NCI-H2081 treated with DMSO at 0.1 percent for 48 hours (cell line): ENCODE results near the gene SFTPA2.
"Not testable (repeated sequence)": the region's sequence is repeated elsewhere in the genome, so short reads cannot be mapped to it uniquely, and the experiment has no call there.

ENCODE experiments used
- DNase-seq: peaks from one replicate; lab custom pipeline; 2025; lab: John Stamatoyannopoulos, UW

SFTPA2 gene

DNA sequence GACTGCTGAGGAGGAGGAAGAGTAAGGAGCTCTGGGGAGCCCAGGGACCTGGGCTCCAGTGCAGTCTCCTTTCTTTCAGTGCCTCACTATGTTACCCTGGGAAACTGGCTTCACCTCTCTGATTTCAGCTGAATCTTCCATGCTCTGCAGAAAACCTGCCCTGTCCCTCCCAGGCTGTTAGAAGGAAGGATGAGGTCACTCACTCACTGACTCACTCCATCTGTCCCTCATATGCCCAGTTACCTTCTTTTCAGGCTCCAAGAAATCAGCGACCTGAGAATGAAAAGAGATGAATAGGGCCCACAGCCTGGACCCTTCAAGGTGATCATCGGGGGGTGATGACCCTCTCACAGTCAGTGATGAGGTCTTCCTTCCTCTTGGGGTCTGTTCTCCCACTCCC, 481 bp downstream of the SFTPA2 start:
- DNase-seq: no peak

DNA sequence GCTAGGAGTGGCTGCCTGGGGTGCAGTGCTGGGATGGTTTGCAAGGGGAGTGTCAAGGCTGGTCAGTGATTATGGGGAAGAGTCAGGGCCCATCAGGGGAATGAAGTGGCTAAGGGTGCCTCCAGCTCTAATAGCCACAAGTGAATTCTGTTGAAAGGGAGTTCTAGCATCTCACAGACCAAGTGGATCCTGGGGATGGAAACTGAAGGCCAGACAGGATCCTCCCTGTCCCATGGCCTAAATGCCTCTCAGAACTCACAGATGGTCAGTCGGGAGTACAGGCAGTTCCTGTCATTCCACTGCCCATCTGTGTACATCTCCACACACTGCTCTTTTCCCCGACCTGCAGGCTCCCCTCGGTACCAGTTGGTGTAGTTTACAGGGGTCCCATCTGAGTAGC, 3.2 kb downstream of the SFTPA2 start:
- not testable (repeated sequence) for DNase-seq

DNA sequence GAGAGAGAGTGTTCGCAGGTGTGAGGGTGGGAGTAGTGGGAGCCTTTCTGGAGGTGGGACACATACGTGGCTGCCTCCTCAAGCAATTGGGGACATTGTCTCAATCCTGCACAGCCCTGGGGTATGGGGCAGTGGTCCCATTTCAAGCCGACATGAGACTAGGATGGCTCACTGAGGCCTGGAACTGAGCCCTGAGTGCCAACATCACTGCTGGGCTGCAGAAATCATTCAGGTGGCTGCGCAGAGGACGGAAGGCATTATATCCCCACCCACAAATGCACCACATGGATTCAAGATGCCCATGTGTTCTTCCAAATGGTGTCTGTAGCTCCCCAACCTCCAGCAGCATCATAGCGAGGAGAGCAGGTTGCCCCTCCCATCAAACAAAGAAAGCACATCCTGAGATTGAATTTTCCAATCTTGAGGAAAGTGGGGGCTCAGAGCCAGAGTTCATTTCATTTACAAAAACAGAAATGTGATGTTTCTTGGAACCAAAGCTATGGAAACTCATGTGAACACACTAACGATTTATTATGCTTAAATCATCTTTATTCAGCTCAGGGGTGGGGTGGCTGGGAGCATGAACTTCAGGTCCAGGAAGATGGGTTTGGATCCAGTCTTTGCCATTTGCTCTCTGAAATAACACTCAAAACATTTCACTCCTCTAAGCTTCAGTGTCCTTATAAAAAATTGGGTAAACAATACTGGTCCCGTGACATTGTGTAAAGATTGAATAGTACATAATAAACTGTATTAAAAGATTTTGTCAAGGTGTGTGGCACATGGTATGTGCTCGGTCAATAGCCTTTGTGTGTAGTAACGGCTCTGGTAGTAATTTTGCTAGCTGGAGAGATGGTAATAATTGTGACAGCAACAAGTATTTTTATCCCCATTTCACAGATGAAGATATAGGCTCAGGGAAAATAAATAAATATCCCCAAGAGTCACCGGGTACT, 4.6 kb downstream of the SFTPA2 start:
- no peak for DNase-seq

DNA sequence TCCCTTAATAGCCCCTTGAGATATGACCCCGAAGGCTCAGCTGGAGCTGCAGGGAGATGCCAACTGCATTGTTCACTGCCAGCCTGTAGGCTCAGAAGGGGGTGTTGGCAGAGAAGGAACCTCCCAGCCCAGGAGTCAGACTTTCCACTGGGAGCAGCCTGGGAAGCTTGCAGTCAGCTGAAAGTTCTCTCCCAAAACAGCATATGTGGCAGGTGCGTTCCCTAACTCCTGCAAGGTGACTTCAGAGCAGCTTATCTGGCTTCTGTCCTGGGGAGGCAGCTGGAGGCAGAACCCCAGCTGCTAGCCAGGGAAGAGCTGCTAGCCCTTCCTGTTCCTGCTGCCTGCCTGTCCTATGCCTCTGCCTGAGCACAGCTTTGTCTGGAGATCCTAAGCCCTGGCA, 8.1 kb downstream of the SFTPA2 start:
- DNase-seq: no peak

DNA sequence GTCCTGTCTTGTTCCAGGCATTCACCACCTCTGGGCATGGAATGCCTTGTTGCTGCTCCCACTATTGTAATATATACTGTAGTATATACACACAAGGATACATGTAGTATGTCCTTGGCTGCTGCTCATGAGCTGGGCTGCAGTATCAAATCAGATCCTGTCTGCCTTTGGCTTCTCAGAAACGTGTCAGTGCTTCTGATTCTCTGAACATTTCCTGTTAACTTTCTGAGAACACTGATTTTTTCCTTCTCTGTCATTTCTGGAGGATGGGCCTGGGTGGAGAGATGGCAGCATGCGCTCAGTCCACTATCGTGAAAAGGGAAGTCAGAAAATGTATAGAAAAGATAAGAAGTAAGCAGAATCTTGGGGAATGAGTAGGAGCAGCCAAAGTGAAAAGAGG, 12.2 kb downstream of the SFTPA2 start:
- DNase-seq: no peak

DNA sequence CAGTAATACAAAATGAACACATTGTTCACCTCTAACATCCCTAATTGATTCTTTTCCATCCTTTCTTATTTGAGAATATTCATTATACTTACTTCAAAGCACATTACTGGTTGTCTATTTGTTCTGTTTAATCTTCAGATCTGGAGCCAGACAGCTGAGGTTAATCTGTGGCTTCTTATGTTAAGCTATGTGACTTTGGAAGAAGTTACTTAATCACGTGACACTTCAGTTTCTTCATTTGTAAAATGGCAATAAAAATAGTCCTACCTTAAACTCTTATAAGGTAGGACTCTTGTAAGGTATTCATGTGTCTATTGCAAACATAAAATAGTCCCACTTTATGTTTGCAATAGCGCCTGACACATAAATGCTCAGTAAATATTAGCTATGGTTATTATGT, 13.1 kb downstream of the SFTPA2 start:
- DNase-seq: not testable (repeated sequence)

DNA sequence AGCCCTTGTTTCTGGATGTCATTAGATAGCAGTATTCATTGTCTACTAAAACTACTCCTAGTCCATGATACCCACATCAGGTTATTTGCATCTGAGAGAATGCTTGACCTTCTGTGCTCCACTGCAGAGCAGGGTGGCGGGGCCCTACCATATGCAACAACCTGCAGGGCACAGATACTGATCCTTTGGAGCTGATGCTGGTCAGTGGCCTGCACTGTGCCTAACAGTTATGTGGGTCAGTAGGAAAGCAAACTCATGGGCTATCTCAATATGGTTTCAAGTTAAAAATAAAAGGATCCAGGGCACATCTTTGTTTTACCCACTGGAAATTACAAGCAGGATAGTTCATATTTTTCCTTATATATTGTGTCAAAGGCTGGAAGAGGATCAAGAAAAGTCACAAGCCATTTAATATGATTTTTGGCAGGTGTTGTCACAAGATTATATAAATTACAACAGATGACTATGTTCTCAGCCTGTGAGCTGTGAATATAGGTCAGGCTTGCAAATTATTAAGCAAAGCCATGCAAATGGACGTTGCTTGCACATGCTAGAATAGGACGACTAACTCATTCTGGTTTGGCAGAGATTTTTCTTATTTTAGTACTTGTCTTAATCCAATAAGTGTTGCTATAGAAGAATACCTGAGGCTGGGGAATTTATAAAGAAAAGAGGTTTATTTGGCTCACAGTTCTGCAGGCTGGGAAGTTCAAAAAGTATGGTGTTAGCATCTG, 15.1 kb downstream of the SFTPA2 start:
- not testable (repeated sequence) for DNase-seq

DNA sequence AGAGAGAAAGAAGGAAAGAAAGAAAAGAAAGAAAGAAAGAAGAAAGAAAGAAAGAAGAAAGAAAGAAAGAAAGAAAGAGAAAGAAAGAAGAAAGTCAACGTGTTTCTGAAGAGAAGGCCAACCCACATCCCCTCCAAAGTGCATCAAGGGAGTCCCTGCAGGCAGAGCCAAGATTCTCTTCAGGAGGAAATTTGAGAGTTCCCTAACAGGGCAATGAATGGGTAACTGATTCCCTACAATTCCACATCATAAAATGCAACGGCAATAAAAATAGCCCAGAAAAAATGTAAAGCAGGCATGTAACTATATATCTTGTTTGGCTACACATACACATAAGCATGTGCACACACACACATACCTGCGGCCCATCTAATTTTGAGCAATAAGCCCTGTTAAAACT, 15.8 kb downstream of the SFTPA2 start:
- not testable (repeated sequence) for DNase-seq

DNA sequence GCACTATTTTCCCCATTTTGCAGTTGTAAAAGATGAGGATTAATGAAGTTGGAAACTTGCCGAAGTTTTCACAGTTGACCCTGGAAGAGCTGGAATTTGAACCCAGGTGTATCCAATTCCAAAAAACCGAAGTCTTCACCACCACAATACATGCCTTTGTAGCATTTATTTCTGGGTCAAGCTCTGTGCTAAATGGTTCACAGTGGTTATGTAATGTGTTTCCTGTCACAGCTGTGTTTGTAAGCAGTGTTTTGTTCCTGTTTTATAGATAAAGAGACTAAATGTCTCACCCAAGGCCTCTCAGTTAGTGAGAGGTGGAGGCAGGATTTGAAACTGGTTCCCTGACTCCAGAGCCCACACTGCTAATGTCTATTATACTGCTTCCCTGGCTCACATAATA, 17.6 kb downstream of the SFTPA2 start:
- no peak for DNase-seq

DNA sequence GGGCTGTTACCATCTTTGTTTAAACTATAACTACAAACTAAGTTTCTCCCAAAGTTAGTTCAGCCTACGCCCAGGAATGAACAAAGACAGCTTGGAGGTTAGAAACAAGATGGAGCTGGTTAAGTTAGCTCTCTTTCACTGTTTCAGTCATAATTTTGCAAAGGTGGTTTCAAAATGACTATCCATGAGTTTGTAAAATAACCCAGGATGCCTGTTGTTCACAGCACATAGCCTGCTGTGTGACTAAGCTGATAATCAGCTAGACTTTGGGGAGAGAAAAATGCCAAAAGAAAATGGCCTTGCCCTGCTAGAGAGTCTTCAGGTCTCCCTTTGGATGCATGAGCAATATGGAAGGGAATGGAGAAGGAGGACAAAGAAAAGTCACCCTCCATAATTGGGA, 19.3 kb downstream of the SFTPA2 start:
- DNase-seq: not testable (repeated sequence)

DNA sequence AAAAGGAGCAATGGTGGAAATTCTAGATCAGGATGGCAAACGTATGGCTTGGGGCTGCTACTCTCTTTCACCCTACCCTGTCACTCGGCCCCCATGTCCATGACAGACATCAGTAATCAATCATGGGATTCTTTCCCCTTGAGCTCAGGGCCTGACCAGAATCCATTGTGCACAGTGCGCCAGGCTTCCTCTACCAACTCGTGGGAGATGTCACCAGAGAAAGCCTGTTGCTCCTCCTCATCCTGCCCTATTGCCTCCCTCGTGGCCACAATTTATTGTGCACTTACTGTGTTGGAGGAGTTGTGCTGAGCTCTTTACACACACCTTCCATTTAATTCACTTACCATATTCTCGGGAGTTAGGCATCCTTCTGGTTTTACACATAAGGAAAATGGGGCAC, 21.9 kb downstream of the SFTPA2 start:
- DNase-seq: not testable (repeated sequence)

DNA sequence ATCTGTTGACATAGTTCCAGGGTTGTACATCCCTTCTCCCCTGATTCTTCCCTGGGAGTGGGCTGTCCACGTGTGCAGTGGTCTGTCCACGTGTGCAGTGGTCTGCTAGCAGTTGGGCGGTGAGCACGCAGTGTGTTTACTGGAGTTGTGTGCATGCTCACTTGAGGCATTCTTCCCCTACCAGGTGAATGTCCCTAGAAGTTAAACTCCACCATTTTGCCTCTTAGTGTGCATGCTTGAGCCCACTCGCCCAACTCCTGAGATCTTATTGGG, 26.4 kb downstream of the SFTPA2 start:
- DNase-seq: not testable (repeated sequence)

DNA sequence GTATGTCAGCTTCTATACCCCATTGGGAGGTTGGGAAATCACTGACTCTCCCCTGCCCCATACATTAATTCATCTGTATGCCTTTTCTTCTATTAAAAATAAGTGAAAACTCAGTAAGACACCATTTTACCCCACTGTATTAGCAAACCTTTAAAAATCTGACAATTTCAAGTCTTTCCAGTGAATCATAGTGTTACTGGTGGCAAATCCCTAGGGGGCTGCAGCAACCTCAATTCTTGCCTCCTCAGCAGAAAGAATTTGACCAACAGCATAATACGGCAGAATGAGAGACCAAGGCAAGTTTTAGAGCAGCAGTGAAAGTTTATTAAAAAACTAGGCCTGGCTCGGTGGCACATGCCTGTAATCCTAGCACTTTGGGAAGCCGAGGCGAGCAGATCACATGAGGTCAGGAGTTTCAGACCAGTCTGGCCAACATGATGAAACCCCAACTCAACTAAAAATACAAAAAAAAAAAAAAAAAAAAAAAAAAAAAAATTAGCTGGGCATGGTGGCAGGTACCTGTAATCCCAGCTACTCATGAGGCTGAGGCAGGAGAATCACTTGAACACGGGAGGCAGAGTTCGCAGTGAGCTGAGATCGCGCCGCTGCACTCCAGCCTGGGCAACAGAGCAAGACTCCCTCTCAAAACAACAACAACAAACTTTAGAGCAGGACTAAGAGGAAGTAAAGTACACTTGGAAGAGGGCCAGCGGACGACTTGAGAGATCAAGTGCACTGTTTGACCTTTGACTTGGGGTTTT, 26.9 kb downstream of the SFTPA2 start:
- DNase-seq: not testable (repeated sequence)

DNA sequence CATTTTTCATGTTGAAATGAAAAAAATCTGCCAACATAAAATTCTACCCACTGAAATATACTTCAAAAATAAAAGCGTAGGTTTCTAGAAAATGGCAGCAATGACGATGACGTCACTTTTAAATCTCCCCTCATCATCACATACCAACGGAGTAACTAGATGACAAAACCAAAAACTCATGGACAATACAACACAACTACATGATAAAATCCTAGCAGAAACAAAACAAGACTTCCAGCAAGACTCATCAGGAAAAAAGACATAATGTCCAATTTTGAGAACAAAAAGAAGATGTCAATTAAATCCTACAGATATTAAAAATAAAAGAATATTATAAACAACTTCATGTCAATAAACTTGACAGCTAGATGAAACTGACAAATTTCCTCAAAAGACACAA, 31.9 kb downstream of the SFTPA2 start:
- not testable (repeated sequence) for DNase-seq

DNA sequence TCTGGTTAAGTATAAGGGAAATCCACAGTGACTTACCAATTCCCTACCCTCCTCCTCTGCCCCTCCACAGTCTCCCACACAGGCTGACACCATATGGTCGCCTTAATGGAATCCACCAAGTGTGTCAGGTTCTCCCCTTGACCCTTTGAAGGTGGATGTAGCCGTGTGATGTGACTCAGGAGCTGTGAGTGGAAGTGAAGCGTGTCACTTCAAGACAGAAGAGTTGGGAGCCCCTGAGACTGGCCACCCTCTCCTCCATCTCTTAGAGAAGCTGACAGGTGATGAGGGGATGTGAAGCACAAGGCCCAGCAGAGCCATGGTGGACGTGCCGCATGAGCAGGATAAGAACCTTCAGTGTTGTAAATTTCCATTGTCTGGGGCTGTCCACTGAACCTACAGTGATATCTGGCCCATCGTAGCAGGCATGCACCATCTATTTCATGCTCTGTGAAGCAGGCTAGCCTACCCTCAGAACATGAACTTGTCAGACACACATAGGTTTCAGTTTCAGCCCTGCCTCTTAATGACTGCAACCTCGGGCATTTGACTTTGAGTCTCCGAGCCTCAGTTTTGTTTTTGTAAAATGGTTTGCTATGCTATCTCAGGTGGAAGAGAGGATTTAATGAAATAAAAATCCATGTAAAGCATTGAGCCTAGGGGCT, 35.0 kb downstream of the SFTPA2 start:
- DNase-seq: not testable (repeated sequence)

DNA sequence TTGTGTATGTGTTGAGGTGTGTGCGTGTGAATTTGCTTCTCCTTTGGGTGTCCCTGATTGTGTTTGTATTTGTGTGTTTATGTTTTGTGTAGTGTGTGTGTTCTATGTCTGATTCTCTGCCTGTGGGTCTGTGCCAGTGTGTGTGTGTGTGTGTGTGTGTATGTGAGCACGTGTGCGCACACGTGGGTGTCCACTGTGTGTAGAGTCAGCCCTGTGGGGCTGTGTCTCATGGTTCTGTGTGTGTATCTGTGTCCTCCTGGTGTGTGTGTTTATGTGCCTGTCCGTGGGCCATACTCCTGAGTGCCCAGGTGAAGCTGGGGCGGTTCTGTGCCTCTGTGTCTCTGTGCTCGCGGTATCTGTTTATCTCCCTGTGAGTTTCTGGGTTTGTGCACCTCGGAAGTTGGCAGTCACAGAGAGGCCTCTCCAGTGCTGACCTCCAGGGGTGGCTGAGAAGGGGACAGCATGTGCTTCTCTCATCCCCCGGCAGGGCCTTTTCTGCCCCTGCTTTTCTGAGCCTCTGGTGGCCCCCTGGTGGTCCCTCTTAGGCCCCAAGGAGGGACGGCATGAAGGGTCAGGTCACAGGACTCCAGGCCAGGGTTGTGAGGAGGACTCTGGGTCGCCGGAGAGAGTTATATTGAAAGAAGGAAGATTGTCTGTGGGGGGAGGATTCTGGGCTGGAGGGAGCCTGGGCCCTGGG, 36.9 kb downstream of the SFTPA2 start:
- not testable (repeated sequence) for DNase-seq

DNA sequence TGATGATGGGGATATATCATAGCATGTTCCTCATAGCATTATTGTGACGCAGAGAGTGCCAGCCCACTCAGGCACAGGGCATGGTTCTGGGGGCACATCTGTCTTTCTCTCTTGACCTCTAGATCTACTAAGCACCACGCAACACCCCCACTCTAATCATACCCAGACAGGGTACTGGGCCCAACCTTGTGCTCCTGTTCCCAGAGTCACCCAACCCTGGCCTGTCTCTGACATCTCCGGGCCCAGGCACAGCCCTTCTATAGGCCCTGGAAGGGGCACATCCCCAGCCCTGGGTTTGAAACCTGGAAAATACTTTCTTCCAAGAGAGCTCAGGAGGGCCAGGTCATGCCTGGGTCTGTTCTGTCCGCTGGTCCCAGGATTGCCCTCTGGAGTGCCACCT, 37.7 kb downstream of the SFTPA2 start:
- not testable (repeated sequence) for DNase-seq

DNA sequence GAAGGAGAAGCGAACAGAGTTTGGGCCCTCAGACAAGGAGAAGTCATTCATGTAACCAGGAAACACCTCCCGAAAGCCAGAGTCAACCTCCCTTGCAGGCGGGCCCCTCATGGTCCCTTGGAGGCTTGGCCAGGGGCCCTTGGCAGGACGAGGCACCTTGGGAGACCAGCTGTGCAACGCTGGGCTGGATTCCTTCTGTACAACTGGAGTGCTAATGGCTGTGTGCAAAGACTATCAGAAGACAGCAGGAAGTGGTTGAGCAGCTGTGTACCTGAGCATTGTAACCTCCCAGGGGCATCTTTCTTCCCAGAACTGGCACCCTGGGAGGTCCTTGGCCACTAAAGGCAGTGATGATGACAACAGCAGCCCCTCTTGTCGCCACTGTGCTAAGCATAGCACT, 38.5 kb downstream of the SFTPA2 start:
- not testable (repeated sequence) for DNase-seq

DNA sequence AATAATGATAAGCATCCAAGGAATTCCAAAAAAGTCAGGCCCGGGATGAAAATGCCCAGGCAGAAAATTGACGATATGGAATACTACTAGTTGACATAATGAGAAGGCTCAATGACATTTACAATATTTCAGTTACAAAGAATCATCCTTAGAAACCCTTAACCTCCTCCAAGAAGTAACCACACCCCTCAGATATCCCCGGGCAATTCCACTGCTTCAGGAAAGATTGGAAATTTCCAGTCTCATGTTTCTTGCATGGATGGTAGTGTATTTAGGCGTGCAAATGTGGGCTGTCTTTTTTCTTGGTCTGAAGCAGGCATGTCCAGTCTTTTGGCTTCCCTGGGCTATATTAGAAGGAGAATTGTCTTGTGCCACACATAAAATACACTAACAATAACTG, 42.6 kb downstream of the SFTPA2 start:
- not testable (repeated sequence) for DNase-seq

DNA sequence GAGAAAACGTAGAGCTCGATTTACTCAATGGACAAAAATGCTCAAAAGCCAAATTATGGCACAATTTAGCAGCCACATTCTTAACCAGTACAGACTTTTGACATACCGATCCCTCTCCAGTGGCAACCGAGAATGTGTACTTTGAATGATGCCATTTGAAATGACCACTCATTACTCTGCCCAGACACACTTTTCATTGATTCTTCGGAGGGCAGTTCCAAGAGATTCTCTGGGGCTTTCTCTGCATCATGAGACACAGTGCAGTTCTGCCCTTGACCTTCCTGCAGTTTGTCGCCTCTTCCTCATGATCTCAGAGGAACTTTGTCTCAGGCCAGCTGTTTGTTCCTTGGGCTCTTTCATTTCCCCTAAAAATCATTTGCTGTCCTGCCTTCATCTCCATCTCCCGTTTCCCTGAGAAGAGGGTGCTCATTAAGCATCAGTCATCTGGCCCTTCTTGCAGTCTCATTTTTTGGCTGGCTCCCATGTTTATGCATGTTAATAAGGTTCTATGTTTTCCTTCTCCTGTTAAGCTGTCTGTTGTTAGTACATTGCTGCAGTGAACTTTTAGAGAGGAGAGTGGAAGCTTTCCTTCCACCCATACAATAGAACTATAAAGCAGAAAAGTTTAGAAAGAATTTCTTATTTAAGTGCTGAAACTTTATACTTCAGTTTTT, 43.5 kb downstream of the SFTPA2 start:
- not testable (repeated sequence) for DNase-seq
